GM21528 (cell line): ENCODE data around the gene NDOR1.
A peak's percentile ranks its signal among the peaks of the same experiment; 100 is the strongest.
"Not testable (repeated sequence)": the region's sequence is repeated elsewhere in the genome, so short reads cannot be mapped to it uniquely, and the experiment has no call there.

Experiments
- ATAC-seq: cut with Tn5 transposase; IDR thresholded peaks from one replicate; pipeline ENCODE4 v1.9.1; 2021; ENCODE audit warnings: mild to moderate bottlenecking, moderate library complexity; ENCODE audit not compliant: unreplicated experiment, low FRiP score

Gene NDOR1

DNA sequence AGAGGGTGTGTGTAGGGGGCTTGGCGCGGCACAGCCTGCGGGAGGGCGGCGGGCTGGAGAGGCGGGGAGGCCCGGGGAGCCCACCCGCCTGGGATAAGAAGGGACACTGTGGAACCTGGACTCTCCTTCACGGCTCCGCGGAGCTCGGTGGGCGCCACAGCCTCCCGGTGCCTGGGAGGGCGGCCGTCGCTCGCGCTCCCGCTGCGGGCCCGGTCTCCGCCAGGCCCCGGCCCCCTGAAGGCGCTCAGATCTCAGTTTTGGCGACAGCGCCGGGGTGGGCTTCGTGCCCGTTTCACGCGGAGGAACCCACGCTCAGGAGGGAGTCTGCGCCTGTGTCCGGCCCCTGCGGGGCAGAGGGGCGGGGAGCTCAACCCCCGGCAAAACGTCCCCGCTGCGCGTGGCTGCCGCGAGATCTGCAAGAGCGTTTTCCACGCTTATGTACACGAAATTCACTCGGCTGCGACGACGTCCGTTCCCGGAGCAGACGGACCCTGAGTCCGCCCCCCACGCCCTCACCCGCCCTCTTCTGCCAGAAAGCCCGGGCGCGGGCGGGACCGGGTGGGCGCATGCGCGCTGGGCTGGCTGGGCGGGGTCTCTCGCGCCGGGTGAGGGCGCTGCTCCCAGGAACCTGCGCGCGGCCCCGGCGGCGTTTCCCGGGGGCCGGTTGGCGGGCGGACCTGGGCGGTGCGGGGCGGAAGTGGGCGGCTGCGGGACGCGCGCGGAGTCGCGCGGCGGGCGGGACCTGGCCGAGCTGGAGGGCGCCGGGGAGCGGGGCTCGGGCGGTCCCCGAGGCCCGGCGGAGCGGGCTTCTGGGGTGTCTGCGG, 49.3 kb downstream of the NDOR1 start, which contains the start of gene NELFB:
TSS of gene NELFB (plus strand) at position 704 of the 824 bp plus-strand sequence.
- peak; percentile 66 for ATAC-seq

DNA sequence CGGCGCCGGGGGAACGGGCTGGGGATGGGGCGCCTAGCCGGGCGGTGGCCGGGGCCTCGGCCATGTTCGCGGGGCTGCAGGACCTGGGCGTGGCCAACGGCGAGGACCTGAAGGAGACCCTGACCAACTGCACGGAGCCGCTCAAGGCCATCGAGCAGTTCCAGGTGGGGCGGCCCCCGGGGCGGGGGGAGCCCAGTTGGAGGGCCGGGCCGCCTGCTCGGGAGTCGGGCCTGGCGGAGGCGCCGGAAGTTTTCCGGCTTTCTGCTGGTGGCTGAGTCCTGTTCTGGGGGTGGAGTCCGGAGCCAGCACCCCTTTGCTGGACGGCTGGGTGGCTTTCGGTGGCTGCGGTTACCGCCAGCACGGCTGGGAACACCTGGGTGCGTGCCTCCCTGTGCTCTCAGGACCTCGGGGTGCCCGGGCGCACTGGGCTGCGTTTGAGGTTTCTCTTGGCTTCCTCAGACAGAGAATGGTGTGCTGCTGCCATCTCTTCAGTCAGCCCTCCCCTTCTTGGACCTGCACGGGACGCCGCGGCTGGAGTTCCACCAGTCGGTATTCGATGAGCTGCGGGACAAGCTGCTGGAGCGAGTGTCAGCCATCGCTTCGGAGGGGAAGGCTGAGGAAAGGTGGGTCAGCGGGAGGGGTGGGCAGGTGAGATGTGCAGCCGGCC, 50.1 kb downstream of the NDOR1 start:
- peak; percentile 33 for ATAC-seq

DNA sequence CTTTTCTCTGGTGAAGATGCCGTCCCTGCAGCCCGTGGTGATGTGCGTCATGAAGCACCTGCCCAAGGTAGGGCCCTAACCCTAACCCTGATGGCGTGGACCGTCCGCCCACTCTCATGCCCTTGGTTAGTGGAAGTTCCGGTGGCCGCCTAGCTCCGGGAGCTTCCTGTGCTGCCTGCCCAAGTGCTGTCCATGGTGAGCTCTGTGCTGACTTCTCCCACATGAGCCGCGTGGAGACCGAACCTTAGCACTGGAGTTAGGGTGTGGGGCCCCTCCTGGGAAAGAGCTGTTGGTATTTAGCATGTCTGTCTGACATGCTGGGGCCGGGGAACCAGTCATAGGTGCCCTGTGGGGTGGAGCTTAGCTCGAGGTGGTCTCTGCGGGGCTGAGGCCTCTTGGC, 50.9 kb downstream of the NDOR1 start:
- ATAC-seq = no peak

DNA sequence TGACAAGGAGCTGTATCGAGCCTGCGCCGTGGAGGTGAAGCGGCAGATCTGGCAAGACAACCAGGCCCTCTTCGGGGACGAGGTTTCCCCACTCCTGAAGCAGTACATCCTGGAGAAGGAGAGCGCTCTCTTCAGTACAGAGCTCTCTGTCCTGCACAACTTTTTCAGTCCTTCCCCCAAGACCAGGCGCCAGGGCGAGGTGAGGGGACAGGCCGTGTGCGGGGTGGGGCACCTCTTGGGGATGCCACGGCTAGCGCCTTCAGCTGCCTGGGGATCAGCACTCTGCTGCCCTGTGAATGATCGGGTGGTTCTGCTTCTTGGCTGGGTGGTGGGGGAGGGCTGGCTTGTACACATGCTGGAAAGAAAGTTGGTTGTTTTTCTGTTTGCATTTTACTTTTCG, 51.4 kb downstream of the NDOR1 start:
- ATAC-seq = no peak

DNA sequence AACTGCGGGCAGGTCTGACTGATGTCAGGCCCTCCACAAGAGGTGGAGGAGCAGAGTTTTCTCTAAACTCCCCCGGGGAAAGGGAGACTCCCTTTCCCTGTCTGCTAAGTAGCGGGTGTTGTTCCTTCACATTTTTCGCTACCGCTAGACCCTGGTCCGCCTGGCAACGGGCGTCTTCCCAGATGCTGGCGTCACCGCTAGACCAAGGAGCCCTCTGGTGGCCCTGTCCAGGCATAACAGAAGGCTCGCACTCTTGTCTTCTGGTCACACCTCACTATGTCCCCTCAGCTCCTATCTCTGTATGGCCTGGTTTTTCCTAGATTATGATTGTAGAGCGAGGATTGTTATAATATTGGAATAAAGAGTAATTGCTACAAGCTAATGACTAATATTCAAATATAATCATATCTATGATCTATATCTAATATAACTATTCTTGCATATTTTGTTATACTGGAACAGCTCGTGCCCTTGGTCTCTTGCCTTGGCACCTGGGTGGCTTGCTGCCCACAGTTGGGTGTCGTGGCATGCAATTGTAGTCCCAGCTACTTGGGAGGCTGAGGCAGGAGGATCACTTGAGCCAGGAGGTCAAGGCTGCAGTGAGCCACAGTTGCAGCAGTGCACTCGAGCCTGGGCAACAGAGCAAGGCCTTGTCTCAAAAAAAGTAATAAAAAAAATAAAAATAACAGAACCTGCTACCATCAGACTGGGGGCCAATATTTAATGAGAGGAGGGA, 56.8 kb downstream of the NDOR1 start:
- not testable (repeated sequence) for ATAC-seq

DNA sequence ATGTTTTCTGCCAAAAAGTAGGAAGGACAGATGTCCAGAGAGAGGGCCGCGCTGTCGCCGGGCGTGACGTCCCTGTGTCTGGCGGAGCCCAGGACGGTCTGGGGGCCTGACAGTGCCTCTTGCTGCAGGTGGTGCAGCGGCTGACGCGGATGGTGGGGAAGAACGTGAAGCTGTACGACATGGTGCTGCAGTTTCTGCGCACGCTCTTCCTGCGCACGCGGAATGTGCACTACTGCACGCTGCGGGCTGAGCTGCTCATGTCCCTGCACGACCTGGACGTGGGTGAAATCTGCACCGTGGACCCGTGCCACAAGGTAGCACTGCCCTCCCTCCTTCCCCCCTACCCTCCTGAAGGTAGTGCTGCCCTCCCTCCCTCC, 57.4 kb downstream of the NDOR1 start:
- no peak for ATAC-seq

DNA sequence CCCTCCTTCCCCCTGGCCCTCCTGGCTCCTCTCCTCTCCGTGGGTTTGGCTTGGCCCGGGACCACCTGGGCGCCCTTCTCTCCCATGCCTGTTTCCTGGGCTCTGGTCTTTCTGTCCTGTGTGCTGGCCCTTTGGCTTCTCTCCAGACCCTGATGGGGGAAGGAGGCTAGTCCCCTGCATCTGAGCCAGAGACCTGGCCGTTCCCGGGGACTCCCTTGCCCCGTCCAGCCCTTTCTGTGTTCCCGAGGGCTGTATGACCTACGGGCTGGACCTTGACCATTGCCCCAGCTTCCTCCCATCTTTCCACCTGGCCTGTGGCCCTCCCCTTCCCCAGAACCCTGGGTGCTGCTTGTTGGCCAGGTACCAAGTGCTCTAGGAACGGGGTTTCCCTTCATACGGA, 58.0 kb downstream of the NDOR1 start:
- no peak for ATAC-seq

DNA sequence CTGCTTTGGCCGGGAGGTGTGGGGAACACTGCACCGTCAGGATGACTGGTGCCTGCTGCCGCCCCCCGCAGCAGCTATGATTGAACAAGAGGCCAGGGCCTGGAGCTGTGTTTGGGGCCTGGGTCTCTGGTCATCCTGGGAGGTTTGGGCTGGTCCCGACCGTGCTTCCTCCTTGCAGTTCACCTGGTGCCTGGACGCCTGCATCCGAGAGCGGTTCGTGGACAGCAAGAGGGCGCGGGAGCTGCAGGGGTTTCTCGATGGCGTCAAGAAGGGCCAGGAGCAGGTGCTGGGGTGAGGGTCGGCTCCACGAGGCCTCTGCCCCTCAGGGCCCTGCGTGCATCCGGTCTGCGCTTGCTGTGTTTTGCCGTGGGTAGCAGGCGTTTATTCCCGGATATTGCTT, 58.6 kb downstream of the NDOR1 start:
- ATAC-seq = no peak

DNA sequence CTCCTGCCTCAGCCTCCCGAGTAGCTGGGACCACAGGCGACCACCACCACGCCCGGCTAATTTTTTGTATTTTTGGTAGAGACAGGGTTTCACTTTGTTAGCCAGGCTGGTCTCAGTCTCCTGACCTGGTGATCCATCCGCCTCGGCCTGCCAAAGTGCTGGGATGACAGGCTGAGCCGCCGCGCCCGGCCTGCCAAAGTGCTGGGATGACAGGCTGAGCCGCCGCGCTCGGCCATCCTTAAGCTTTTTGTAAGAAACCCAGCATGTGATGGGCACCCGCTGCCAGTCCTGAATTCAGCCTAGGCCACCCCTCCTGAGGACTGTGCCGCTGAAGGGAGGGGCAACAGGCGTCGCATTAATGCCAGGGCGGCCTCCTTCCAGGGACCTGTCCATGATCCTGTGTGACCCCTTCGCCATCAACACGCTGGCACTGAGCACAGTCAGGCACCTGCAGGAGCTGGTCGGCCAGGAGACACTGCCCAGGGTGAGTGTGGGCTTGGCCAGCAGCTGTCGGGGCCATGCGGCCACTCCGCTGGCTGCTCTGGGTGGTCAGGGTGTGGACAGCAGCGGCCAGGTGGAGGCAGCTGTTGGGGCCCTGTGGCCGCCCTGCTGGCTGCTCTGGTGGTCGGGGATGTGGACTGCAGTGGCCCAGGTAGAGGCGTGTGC, 60.1 kb downstream of the NDOR1 start:
- ATAC-seq = no peak

DNA sequence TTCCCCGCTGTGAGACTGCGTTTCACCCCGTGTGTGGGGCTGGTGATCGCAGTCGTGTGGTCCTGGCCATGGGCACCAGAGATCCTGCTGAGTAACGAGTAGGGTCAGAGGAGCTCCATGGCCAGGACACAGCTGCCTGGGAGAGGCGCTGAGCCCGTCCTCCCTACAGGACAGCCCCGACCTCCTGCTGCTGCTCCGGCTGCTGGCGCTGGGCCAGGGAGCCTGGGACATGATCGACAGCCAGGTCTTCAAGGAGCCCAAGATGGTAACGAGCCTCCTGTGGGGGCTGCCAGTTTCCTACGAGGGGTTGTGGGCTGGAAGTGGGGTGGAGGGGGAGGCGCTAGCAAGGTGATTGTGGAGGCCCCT, 60.6 kb downstream of the NDOR1 start:
- no peak for ATAC-seq
